DOHH2 (cell line): Measurements from ENCODE around the gene GSX2.
A peak's percentile ranks its signal among the peaks of the same experiment; 100 is the strongest.

Source experiments
- H3F3A ChIP-seq: fragments of 200-600 bp; sonication (generic), shearing (Covaris generic); 2 replicates; pipeline ENCODE4 v1.6.0; 2016; ENCODE audit warnings: antibody characterized with exemption, mild to moderate bottlenecking; ENCODE audit not compliant: control insufficient read depth, insufficient read depth
- H3K27ac ChIP-seq: fragments of 200-600 bp; sonication (generic); 2 replicates; pipeline ENCODE4 v1.5.1; 2014; ENCODE audit warnings: low read depth, mild to moderate bottlenecking, low read length, moderate library complexity
- H3K27me3 ChIP-seq: fragments of 200-600 bp; sonication (generic); 2 replicates; pipeline ENCODE4 v1.6.1; 2014; ENCODE audit warnings: mild to moderate bottlenecking, low read length, mixed read lengths; ENCODE audit not compliant: control insufficient read depth
- H3K36me3 ChIP-seq: fragments of 200-600 bp; sonication (generic); 2 replicates; pipeline ENCODE4 v1.6.1; 2014; ENCODE audit warnings: mild to moderate bottlenecking, low read length, moderate library complexity, mixed read lengths; ENCODE audit not compliant: control insufficient read depth
- H3K4me1 ChIP-seq: fragments of 200-600 bp; sonication (generic); 2 replicates; pipeline ENCODE4 v1.6.1; 2014; ENCODE audit warnings: mild to moderate bottlenecking, low read length, mixed read lengths; ENCODE audit not compliant: control insufficient read depth
- H3K4me2 ChIP-seq: fragments of 200-600 bp; sonication (generic); 2 replicates; pipeline ENCODE4 v1.6.0; 2014; ENCODE audit warnings: mild to moderate bottlenecking, low read length, moderate library complexity
- H3K4me3 ChIP-seq: fragments of 200-600 bp; sonication (generic); 2 replicates; pipeline ENCODE4 v1.5.1; 2014; ENCODE audit warnings: mild to moderate bottlenecking, low read length, mixed read lengths
- H3K79me2 ChIP-seq: fragments of 200-600 bp; sonication (generic); 2 replicates; pipeline ENCODE4 v1.6.1; 2014; ENCODE audit warnings: mild to moderate bottlenecking, low read length, mixed read lengths; ENCODE audit not compliant: control insufficient read depth
- H3K9me2 ChIP-seq: fragments of 200-600 bp; sonication (generic); replicated peaks from 2 replicates; pipeline ENCODE4 v1.6.1; 2014; ENCODE audit warnings: mild to moderate bottlenecking, low read length, mixed read lengths; ENCODE audit not compliant: control insufficient read depth
- H3K9me3 ChIP-seq: fragments of 200-600 bp; sonication (generic); 2 replicates; pipeline ENCODE4 v1.6.1; 2014; ENCODE audit warnings: antibody characterized with exemption, low read length, mixed read lengths; ENCODE audit not compliant: control insufficient read depth, insufficient read depth
- H4K20me1 ChIP-seq: fragments of 200-600 bp; sonication (generic); 2 replicates; pipeline ENCODE4 v1.6.0; 2014; ENCODE audit warnings: low read depth, mild to moderate bottlenecking, antibody characterized with exemption, low read length, moderate library complexity; ENCODE audit not compliant: control insufficient read depth, insufficient read depth
- EZH2phosphoT487 ChIP-seq: fragments of 200-600 bp; sonication (generic); IDR thresholded peaks from 2 replicates; pipeline ENCODE4 v1.6.1; 2017; ENCODE audit warnings: borderline replicate concordance, mild to moderate bottlenecking, antibody characterized with exemption, low read length, moderate library complexity, mixed read lengths
- TF ChIP-seq, protein P1 (sequence below): fragments of 200-600 bp; sonication (generic); IDR thresholded peaks from one replicate; pipeline ENCODE4 v1.5.1; 2014; ENCODE audit warnings: antibody characterized with exemption, mild to moderate bottlenecking, low read depth, low read length; ENCODE audit not compliant: poor library complexity, severe bottlenecking

The GSX2 gene

DNA sequence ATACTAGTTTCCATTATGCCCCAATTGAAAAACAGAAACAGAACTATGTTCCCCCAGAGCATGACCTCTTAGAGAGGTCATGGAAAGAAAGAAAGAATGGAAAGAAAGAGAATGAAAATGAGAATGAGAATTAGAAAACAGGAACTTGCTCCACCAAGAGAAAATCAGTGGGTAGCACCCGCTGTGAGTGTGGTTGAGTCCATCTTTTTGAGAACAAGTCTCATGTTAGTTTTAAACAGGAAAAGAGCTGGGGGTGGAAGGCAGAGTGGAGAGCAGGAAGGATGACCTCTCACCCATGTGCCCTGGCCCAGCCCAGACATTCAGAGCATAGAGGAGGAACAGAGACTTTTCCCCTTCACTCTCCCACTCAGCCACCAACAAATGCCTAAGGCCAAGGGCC is 4.9 kb downstream of the GSX2 start:
- Histone ChIP-seq H3K4me2 (no peak overlapping the region), H3K4me1 (peaks cover 45% of the 10 kb centered on the region), H3K9me3 (no peaks in the 10 kb centered on the region), H3K27ac (no peak overlapping the region), H3K9me2 (no peaks in the 10 kb centered on the region), H4K20me1 (no peaks in the 10 kb centered on the region), H3K36me3 (no peaks in the 10 kb centered on the region), H3K79me2 (no peaks in the 10 kb centered on the region), H3F3A (no peaks in the 10 kb centered on the region; the same call in 1 of the 2 replicates), H3K27me3 (peaks cover 89% of the 10 kb centered on the region), H3K4me3 (no peak overlapping the region)
- TF ChIP-seq, protein P1, sequence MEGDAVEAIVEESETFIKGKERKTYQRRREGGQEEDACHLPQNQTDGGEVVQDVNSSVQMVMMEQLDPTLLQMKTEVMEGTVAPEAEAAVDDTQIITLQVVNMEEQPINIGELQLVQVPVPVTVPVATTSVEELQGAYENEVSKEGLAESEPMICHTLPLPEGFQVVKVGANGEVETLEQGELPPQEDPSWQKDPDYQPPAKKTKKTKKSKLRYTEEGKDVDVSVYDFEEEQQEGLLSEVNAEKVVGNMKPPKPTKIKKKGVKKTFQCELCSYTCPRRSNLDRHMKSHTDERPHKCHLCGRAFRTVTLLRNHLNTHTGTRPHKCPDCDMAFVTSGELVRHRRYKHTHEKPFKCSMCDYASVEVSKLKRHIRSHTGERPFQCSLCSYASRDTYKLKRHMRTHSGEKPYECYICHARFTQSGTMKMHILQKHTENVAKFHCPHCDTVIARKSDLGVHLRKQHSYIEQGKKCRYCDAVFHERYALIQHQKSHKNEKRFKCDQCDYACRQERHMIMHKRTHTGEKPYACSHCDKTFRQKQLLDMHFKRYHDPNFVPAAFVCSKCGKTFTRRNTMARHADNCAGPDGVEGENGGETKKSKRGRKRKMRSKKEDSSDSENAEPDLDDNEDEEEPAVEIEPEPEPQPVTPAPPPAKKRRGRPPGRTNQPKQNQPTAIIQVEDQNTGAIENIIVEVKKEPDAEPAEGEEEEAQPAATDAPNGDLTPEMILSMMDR, result no peak
- TF ChIP-seq EZH2phosphoT487, result no peak

DNA sequence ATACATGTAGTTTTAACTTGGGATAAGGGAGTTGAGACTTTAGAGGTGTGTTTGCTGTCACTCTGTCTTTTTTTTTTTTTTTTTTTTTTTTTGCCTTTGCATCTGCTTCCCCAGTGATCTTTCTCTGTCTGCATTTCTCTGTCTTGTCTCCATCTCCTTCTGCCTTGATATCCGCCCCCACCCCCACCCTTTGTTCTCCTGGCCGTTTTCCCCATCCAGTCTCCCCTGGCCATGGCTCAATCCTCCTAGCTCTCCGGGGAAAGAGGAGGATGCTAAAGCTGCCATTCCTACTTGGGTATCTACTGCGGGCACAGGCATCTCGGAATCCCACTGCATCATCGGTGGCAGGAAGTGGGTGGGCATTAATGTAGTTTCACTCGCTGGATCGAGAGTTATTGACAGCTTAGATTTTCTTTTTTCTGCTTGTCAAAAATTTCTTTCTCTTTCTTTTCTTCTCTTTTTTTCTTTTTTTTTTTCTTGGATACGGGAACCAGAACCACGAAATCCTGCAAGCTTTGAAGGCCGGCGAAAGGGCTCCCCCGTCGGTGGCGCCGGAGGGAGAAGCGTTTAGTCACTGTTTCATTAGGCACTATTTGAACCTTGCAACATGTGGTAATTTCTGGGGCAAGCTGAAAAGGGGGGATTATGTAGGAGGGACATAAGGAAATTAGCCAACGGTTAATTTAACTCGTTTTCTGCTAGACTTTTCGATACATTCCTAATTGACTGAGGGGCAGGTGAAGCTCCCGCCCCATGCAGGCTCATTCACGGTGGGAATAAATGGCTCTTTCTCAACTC is 8.2 kb downstream of the GSX2 start:
- H3K4me2 ChIP-seq, result peak overlapping the region; percentile 33
- H3K27ac ChIP-seq, result no peak overlapping the region
- H3K9me2 ChIP-seq, result no peaks in the 10 kb centered on the region
- peaks cover 14% of the 10 kb centered on the region for H3K4me1 ChIP-seq
- no peaks in the 10 kb centered on the region for H4K20me1 ChIP-seq
- TF ChIP-seq, protein P1, result no peak
- TF ChIP-seq EZH2phosphoT487, result no peak
- H3F3A ChIP-seq, result no peaks in the 10 kb centered on the region
- no peaks in the 10 kb centered on the region for H3K36me3 ChIP-seq
- H3K9me3 ChIP-seq, result no peaks in the 10 kb centered on the region
- peaks cover 72% of the 10 kb centered on the region for H3K27me3 ChIP-seq
- H3K4me3 ChIP-seq, result 0 out of 2 replicates have a peak overlapping the region, but pooled peaks have one; percentile 24
- no peaks in the 10 kb centered on the region for H3K79me2 ChIP-seq

DNA sequence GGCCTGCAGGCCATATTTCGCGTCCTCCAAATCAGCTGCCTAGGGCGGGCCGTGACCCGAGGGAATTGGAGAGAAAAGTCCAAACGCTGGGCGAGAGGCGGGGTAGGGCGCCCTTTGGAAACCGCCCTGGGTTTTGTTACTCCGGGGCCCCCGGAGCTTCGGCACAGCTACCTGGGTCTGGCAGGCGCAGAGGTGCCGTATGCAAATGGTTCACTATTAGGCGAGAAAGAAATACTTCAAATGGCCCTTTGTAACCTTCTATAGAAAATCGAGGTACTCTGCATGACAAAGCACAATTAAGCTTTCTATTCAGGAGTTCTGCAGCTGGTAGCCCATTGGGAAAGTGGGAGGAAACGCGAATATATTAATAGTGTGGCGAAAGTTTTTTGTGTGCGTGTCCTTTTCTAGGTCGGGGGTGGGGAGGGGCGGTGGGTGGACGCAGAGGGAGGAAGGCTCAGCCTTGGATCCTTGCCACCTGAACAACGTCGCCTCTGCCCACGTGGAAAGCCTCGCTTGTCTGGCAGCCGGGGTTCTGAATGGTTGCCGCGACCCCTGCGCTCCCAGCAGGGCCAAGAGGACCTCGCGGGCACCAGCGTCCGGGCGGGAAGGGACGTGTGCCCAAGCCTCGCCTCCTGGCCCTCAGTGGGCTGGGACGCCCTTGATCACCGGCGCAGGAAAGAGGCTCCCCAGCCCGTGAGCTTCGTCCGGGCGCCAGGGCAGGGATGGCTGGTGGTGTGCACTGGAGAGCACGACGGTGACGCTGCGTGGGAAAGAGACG is 9.5 kb downstream of the GSX2 start:
- Histone ChIP-seq H3K27me3 (peaks cover 60% of the 10 kb centered on the region), H3K36me3 (no peaks in the 10 kb centered on the region), H4K20me1 (no peaks in the 10 kb centered on the region), H3K4me3 (no peak overlapping the region), H3K79me2 (no peaks in the 10 kb centered on the region), H3K9me3 (no peaks in the 10 kb centered on the region), H3K27ac (no peak overlapping the region), H3K4me1 (peaks cover 11% of the 10 kb centered on the region; the same call in 1 of the 2 replicates), H3K9me2 (no peaks in the 10 kb centered on the region), H3K4me2 (no peak overlapping the region), H3F3A (no peaks in the 10 kb centered on the region)
- no peak for TF ChIP-seq EZH2phosphoT487
- TF ChIP-seq, protein P1, result no peak
